ENCODE data around the gene DSCAM. TPM values are rescaled to one million over a fixed set of nuclear protein-coding genes. Genes with fewer than 3 reads are reported as not detected.

The DSCAM gene
- total and polyA plus RNA-seq, 2 experiments from 2014 or later = 0.07 TPM; not detected in 1

- H3K9me3 Mint-ChIP-seq = peaks cover 96% of the 10 kb centered on the region
Measured at GRCh38 chr21:40178726-40179125, 668.2 kb downstream of the DSCAM start.

More at GRCh38 chr21:40178726-40179125, 668.2 kb downstream of the DSCAM start:
- no peaks in the 10 kb centered on the region for H3K9me2 ChIP-seq (ENCODE audit: insufficient read depth)
- Mint-ChIP-seq H3K27ac (no peak overlapping the region), H3K36me3 (ENCODE audit: low read depth) (peaks cover 28% of the 10 kb centered on the region), H3K4me1 (peaks cover 3% of the 10 kb centered on the region; the same call in 2 of the 3 replicates), H3K27me3 (ENCODE audit: insufficient read depth, low read depth, poor library complexity) (peaks cover 26% of the 10 kb centered on the region), H3K4me3 (no peak overlapping the region)
- no peaks in the 10 kb centered on the region for H4K20me1 ChIP-seq (replicated peaks; ENCODE audit: insufficient read depth)
- no peak overlapping the region for H3K4me2 ChIP-seq
- H3K4me3 ChIP-seq = no peak overlapping the region
- no peak overlapping the region for H2AFZ ChIP-seq
- ATAC-seq (no peak), DNase-seq (ENCODE audit: low spot score) (no peak)
- no peaks in the 10 kb centered on the region for H3K4me1 ChIP-seq (ENCODE audit: insufficient read depth)
- no peaks in the 10 kb centered on the region for H3K27me3 ChIP-seq (ENCODE audit: insufficient read depth)
- no peaks in the 10 kb centered on the region for H3K79me2 ChIP-seq (replicated peaks; ENCODE audit: insufficient read depth)
- no peak for TF ChIP-seq EZH2phosphoT487 (IDR thresholded peaks at IDR 0.05; ENCODE audit: unreplicated experiment)
- no peak for TF ChIP-seq ZNF462 (CRISPR knock-in tag; IDR thresholded peaks at IDR 0.05)
- TF ChIP-seq STAT1 (IDR thresholded peaks at IDR 0.05; ENCODE audit: unreplicated experiment) = no peak
- TF ChIP-seq CREB1 (CRISPR knock-in tag; IDR thresholded peaks at IDR 0.05; ENCODE audit: low read depth) = no peak
- no peak for TF ChIP-seq REST (IDR thresholded peaks at IDR 0.05; ENCODE audit: unreplicated experiment)
- no peak for TF ChIP-seq POLR2AphosphoS5 (IDR thresholded peaks at IDR 0.05; ENCODE audit: low read depth)
- TF ChIP-seq ETS1 (IDR thresholded peaks at IDR 0.05) = no peak
- TF ChIP-seq EZH2 (IDR thresholded peaks at IDR 0.05; ENCODE audit: low read depth, unreplicated experiment) = no peak
- no peak for TF ChIP-seq CTCF (conservative IDR thresholded peaks at IDR 0.05; ENCODE audit: low read depth in 2 of 2)
- no peak for TF ChIP-seq ZNF331 (CRISPR knock-in tag; IDR thresholded peaks at IDR 0.05; ENCODE audit: low read depth)
- no peak for TF ChIP-seq JUNB (IDR thresholded peaks at IDR 0.05; ENCODE audit: unreplicated experiment)
- no peak for TF ChIP-seq ZNF114 (CRISPR knock-in tag; IDR thresholded peaks at IDR 0.05)
- no peak for TF ChIP-seq NANOG (IDR thresholded peaks at IDR 0.05; ENCODE audit: borderline replicate concordance)
- H3K27ac ChIP-seq (ENCODE audit: low read depth) = no peak overlapping the region
- no peaks in the 10 kb centered on the region for H3F3A ChIP-seq (replicated peaks; ENCODE audit: low read depth)
- no peaks in the 10 kb centered on the region; the same call in 1 of the 2 replicates for H3K36me3 ChIP-seq (ENCODE audit: insufficient read depth)

Data from GM23338 (cell line).